ENCODE measurements around the gene AGBL1.

- TF ChIP-seq EZH2 (IDR thresholded peaks at IDR 0.05; ENCODE audit: borderline replicate concordance, low read depth, low read length, poor library complexity, severe bottlenecking): no peak
- TF ChIP-seq CTCF (conservative IDR thresholded peaks at IDR 0.05; ENCODE audit: low read depth, low read length): no peak
These were observed 402.0 kb downstream of the AGBL1 start for GRCh38 chr15:86481720-86482119.
